ENCODE data around the gene PARD3B.

PARD3B gene

GRCh38 chr2:205424326-205424725, 879.1 kb downstream of the PARD3B start:
- TF ChIP-seq, protein P1, sequence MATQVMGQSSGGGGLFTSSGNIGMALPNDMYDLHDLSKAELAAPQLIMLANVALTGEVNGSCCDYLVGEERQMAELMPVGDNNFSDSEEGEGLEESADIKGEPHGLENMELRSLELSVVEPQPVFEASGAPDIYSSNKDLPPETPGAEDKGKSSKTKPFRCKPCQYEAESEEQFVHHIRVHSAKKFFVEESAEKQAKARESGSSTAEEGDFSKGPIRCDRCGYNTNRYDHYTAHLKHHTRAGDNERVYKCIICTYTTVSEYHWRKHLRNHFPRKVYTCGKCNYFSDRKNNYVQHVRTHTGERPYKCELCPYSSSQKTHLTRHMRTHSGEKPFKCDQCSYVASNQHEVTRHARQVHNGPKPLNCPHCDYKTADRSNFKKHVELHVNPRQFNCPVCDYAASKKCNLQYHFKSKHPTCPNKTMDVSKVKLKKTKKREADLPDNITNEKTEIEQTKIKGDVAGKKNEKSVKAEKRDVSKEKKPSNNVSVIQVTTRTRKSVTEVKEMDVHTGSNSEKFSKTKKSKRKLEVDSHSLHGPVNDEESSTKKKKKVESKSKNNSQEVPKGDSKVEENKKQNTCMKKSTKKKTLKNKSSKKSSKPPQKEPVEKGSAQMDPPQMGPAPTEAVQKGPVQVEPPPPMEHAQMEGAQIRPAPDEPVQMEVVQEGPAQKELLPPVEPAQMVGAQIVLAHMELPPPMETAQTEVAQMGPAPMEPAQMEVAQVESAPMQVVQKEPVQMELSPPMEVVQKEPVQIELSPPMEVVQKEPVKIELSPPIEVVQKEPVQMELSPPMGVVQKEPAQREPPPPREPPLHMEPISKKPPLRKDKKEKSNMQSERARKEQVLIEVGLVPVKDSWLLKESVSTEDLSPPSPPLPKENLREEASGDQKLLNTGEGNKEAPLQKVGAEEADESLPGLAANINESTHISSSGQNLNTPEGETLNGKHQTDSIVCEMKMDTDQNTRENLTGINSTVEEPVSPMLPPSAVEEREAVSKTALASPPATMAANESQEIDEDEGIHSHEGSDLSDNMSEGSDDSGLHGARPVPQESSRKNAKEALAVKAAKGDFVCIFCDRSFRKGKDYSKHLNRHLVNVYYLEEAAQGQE (IDR thresholded peaks at IDR 0.05; ENCODE audit: insufficient replicate concordance, low read depth): no peak
- TF ChIP-seq GABPA (IDR thresholded peaks at IDR 0.05; ENCODE audit: low read depth): no peak
- no peak for TF ChIP-seq POLR2AphosphoS5 (IDR thresholded peaks at IDR 0.05; ENCODE audit: low read depth)
- no peak for TF ChIP-seq SPI1 (IDR thresholded peaks at IDR 0.05; ENCODE audit: borderline replicate concordance, low read depth)

DNA sequence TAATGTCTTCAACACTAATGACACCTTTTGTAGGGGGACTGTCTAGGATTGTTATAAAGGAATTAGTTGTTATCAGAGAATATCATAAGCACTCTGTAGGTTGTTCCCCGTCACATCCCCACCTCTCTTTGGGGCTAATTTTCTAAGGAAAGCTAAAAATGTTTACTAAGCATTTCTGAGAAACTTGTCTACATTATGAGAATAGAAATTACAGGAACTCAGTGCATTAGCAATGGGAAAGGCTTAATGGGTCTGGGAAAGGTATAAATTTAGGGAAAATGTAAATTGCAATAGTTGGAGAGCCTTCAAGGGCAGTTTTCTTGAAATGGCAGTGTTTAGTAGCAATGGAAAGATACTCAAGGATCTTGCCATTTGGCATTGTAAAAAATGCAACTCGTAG, 879.8 kb downstream of the PARD3B start:
- TF ChIP-seq, protein P1 (IDR thresholded peaks at IDR 0.05; ENCODE audit: insufficient replicate concordance, low read depth): no peak
- TF ChIP-seq GABPA (IDR thresholded peaks at IDR 0.05; ENCODE audit: low read depth) (no peak), CTCF (IDR thresholded peaks at IDR 0.05; ENCODE audit: insufficient read depth, low read length) (no peak), POLR2AphosphoS5 (IDR thresholded peaks at IDR 0.05; ENCODE audit: low read depth) (no peak), SPI1 (IDR thresholded peaks at IDR 0.05; ENCODE audit: borderline replicate concordance, low read depth) (no peak)
- Histone ChIP-seq H3K27ac (replicated peaks) (no peak overlapping the region), H3K4me3 (replicated peaks; ENCODE audit: insufficient read depth, low read length) (no peak overlapping the region), H3K27me3 (ENCODE audit: insufficient read depth, poor library complexity, severe bottlenecking) (no peaks in the 10 kb centered on the region)
- no peak for DNase-seq (ENCODE audit: low read depth in 1 of 2, low spot score in 1 of 2)

More at GRCh38 chr2:205424326-205424725, 879.1 kb downstream of the PARD3B start:
- no peak for DNase-seq (ENCODE audit: low read depth in 1 of 2, low spot score in 1 of 2)
- Histone ChIP-seq H3K27me3 (ENCODE audit: insufficient read depth, poor library complexity, severe bottlenecking) (no peaks in the 10 kb centered on the region), H3K27ac (replicated peaks) (no peak overlapping the region), H3K4me3 (replicated peaks; ENCODE audit: insufficient read depth, low read length) (no peak overlapping the region)

- Histone ChIP-seq H3K27ac (replicated peaks) (no peak overlapping the region), H3K4me3 (replicated peaks; ENCODE audit: insufficient read depth, low read length) (no peak overlapping the region), H3K27me3 (ENCODE audit: insufficient read depth, poor library complexity, severe bottlenecking) (no peaks in the 10 kb centered on the region)
- TF ChIP-seq CTCF (IDR thresholded peaks at IDR 0.05; ENCODE audit: insufficient read depth, low read length): no peak
- TF ChIP-seq, protein P1 (IDR thresholded peaks at IDR 0.05; ENCODE audit: insufficient replicate concordance, low read depth): no peak
- TF ChIP-seq POLR2AphosphoS5 (IDR thresholded peaks at IDR 0.05; ENCODE audit: low read depth): no peak
- TF ChIP-seq SPI1 (IDR thresholded peaks at IDR 0.05; ENCODE audit: borderline replicate concordance, low read depth): no peak
- no peak for TF ChIP-seq GABPA (IDR thresholded peaks at IDR 0.05; ENCODE audit: low read depth)
- no peak for DNase-seq (ENCODE audit: low read depth in 1 of 2, low spot score in 1 of 2)
Observed at GRCh38 chr2:205427112-205427511, 881.8 kb downstream of the PARD3B start.
